GM19468 (cell line): ENCODE results near the gene KRT14.
"Not testable (repeated sequence)": the region's sequence is repeated elsewhere in the genome, so short reads cannot be mapped to it uniquely, and the experiment has no call there.

Experiments
- ATAC-seq: cut with Tn5 transposase; IDR thresholded peaks from one replicate; pipeline ENCODE4 v1.9.1; 2021; ENCODE audit warnings: mild to moderate bottlenecking, moderate library complexity, moderate number of reproducible peaks; ENCODE audit not compliant: unreplicated experiment; ENCODE audit errors: extremely low read depth

The KRT14 gene

GRCh38 chr17:41623184-41623861 is 36.6 kb upstream of the KRT14 start:
- ATAC-seq = not testable (repeated sequence)

- ATAC-seq = not testable (repeated sequence)
Observed at GRCh38 chr17:41622340-41623183, 35.9 kb upstream of the KRT14 start.

DNA sequence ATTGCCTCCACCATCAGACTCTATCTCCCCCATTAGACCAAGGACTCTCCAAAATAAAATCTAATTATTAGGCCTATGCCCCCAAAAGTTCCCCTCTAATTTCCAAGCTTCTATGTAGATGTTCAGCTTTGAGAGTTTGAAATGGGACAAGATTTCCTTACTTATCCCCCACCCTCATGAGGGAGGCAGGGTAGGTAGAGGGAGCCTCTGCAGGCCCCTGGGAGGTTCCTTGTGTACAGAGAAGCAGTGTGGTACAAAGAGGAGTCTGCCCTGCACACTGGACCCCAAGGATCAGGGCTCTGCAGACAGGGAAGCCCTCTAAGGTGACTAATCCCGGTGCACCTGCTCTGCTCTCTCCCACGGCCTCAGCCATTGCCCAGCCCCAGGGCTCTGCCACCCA is 35.2 kb upstream of the KRT14 start:
- ATAC-seq = no peak

GRCh38 chr17:41621435-41621817 is 34.7 kb upstream of the KRT14 start:
- not testable (repeated sequence) for ATAC-seq

GRCh38 chr17:41620583-41621434 is 34.1 kb upstream of the KRT14 start:
- ATAC-seq = no peak

DNA sequence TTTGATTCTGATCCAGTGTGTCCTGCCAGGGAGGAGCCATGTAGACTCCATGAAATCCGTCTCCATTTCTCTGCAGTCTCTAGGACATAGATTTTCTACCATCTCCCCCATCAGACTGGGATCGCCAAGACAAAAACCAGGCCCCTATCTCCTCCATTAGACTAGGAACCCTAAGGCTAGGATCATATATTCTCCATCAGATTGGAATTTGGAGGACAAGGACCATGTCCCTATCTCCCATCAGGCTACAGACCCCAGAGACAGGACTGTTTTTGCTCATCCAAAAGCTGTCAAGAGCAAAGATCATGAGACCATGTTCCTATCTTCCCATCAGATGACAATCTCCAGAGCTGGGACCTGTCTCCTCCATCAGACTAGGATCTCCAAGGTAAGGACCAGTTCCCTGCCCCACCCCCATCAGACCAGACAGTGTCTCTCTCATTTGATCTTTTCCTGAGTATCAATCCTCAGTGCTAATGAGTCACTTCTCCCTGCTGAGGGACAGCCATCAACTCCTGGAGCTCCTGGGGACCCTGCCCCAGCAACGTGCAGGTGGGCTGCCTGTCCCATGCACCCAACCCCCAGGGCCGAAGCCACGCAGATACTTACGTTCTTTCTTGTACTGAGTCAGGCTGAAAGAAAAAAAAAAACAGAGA is 33.4 kb upstream of the KRT14 start:
- ATAC-seq = not testable (repeated sequence)

- no peak for ATAC-seq
Observed at GRCh38 chr17:41619036-41619926, 32.6 kb upstream of the KRT14 start.

DNA sequence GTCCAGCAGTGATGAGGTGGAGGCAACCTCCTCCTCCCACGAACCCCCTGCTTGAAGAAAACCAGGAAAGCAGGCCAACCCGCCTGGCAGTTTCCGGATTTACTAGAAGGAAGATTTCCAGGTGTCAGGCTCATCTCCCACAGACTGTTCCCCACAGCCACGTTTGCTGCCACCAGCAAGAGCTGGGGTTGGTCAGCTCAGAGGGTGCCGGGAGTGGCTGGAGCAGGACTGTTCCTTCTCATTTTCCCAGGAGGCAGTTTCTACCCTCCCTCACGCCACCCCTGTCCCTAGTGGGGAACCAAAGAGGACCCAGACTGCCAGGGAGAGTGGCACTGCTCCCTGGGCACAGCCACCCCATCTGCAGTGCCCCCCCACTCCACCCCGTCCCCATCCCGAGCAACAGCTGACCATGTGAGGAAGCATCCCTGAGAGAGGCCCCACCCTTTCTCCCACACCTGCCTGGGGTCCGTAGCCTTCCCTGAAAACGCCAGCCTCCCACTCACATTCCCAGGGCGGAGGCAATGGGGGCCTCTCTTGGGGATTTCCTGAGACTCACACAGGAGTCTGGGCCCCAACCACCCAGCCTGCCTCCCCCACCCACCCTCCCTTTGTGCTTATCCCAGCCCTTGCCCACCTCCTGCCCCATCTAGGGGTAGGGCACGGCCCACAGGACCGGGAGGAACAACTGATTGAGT is 31.8 kb upstream of the KRT14 start:
- ATAC-seq = no peak

GRCh38 chr17:41617698-41618097 is 31.0 kb upstream of the KRT14 start:
- ATAC-seq = no peak

GRCh38 chr17:41617136-41617535 is 30.4 kb upstream of the KRT14 start:
- no peak for ATAC-seq

DNA sequence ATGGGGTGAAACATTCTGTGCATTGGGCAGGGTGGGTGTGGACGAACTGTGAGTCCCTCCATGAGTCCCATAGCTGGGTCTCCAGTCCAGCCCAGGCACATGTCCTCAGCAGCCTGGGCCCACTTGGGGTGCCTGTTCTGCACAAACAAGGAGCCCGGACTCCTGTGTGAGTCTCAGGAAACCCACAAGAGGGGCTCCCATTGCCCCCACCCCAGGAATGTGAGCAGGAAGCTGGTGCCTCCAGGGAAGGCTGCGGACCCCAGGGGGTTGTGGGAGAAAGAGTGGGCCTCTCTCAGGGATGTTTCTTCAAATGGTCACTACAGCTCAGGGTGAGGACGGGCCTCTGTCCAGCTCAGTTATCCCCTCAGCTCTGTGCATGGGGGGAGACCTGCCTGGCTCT is 29.8 kb upstream of the KRT14 start:
- ATAC-seq = not testable (repeated sequence)

DNA sequence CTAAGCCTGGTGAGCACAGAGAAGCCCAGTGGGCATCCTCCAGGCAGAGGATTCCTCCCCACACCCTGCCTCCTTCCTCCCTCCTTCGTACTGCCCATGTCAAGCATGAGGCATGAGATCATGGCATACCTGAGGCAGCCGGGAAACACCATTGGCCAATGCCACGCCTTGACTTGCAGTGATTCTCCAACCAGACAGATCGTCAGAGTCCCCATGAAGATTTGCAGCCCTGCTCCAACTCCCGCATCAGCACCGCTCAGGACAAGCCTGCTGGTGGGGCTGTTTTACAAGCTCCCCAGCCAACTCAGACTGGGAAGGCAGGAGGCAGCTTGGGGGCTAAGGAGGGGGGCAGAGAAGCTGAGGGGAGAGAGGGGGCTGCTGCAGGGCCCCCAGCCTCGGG is 28.8 kb upstream of the KRT14 start:
- no peak for ATAC-seq

DNA sequence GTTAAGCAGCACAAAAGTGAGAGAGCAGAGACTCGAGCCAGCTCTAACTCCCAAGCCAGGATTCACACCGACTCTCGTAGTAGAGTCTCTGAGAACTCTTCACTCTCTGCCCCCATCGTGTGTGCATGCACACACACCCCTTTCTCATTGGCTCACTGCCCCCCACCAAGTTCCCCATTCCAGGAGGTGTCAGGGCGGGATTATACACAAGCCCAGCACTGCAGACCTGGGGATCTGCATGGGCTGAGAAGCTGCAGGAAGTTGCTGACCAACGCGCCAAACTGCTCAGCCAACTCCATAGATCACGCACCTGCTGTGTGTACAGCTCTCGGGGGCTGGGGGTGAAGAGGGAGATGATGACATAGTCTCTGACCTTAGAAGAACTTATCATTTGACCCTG is 28.1 kb upstream of the KRT14 start:
- not testable (repeated sequence) for ATAC-seq

DNA sequence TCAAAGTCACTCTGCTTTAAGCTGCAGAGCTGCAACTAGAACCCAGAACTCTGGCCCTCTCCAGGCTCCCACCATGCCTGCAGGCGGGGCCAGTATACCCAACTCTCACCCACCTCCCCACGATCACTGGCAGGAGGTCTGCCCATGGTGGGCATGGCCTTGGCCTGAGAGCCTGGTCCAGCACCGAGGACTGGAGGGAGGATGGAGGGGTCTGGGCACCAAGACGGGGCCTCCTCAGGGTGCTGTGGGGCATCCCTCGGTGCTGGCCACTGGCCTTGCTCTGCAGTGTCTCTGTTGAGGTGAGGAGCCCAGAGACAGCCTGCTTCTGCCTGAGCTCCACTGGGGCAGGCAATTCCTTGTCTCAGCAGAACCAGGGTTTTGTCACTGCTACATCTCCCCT is 27.4 kb upstream of the KRT14 start:
- ATAC-seq = no peak

GRCh38 chr17:41613277-41614082 is 26.8 kb upstream of the KRT14 start:
- ATAC-seq = no peak

DNA sequence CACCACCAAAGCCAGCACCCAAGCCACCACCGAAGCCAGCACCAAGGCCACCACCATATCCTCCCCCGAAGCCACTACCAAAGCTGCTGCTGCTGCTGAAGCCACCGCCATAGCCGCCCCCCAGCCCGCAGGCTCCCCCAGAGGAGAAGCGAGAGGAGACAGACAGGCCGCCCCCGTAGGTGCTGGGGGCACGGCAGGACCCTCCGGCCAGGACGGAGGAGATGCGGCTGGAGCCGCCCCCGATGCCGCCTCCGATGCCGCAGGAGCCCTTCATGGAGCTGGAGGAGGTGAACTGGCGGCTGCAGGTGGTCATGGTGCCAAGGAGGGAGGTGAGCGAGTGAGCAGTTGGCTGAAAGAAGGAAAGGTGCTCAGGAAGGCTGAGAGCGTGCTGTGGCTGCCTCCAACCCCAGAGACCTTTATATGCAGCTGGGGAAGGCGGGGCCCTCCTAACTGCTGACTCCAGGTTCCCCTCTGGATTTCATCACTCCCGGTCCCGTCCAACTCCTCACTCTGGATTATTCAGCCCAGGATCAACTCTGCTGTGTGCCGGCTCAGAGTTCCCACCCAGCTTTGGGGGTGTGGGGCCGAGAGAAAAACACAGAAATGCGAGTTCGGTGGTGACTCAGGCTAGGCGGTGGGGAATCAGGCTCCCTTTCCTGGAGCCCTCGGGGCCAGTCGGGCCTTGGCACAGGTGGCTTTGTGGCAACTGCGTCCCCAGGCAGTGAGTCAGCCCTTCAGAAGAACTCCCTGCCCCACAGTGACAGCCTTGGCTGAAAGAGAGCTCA is 25.9 kb upstream of the KRT14 start, which contains the start of gene KRT16:
KRT16 (minus strand) TSS at position 392 of the 785 bp plus-strand sequence; CDS start at position 313, 79 bp downstream.
- not testable (repeated sequence) for ATAC-seq
